ENCODE data around the gene ARHGEF6. TPM values are rescaled to one million over a fixed set of nuclear protein-coding genes. Genes with fewer than 3 reads are reported as not detected.

ARHGEF6 gene
- total RNA-seq, 1 experiment from 2014 or later, result 19.2 TPM

GRCh38 chrX:136674270-136674985, 106.3 kb downstream of the ARHGEF6 start:
- Histone ChIP-seq H3K27me3 (replicated peaks) (no peaks in the 10 kb centered on the region), H3K36me3 (no peaks in the 10 kb centered on the region), H3K4me3 (no peak overlapping the region), H3K9me3 (replicated peaks) (no peaks in the 10 kb centered on the region), H3K4me1 (replicated peaks) (no peaks in the 10 kb centered on the region), H3K27ac (no peak overlapping the region)
- DNase-seq (ENCODE audit: low read depth in 1 of 2, low spot score in 2 of 2), result no peak

DNA sequence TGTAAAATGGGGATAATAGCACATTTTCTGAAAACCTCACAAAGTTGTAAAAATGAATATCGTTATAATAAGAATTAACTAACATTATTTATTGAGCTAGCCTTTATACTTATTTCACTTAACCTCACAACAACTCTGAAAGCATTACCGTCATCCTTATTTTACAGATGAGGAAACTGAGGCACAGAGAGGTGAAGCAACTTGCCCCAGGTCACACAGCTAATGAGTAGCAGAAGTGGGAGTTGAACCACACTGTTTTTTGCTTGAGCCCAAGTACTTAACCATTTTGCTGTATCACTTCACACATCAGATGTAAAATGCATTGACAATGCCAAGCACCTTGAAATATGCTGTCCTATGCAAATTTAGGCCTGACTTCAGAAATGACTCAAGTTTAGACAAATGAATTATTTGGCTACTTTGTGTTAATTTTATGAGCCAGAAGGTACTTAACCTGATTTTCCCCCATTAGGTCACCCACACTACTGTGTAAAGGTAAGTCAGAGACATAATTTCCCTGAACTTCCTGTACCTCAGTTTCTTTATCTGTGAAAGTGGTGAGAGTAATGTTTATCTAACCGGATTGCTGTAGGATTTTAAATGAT, 109.6 kb downstream of the ARHGEF6 start:
- H3K27ac ChIP-seq, result no peak overlapping the region
- H3K4me3 ChIP-seq, result no peak overlapping the region
- DNase-seq (ENCODE audit: low read depth in 1 of 2, low spot score in 2 of 2), result no peak
- no peaks in the 10 kb centered on the region for H3K9me3 ChIP-seq (replicated peaks)
- H3K36me3 ChIP-seq, result no peaks in the 10 kb centered on the region
- H3K4me1 ChIP-seq (replicated peaks), result no peaks in the 10 kb centered on the region
- H3K27me3 ChIP-seq (replicated peaks), result no peaks in the 10 kb centered on the region

GRCh38 chrX:136667446-136668168, 113.1 kb downstream of the ARHGEF6 start:
- H3K36me3 ChIP-seq, result no peaks in the 10 kb centered on the region
- no peak for DNase-seq (ENCODE audit: low read depth in 1 of 2, low spot score in 2 of 2)
- H3K4me3 ChIP-seq, result no peak overlapping the region
- H3K4me1 ChIP-seq (replicated peaks), result no peaks in the 10 kb centered on the region
- H3K27me3 ChIP-seq (replicated peaks), result no peaks in the 10 kb centered on the region
- no peaks in the 10 kb centered on the region for H3K9me3 ChIP-seq (replicated peaks)
- H3K27ac ChIP-seq, result no peak overlapping the region

DNA sequence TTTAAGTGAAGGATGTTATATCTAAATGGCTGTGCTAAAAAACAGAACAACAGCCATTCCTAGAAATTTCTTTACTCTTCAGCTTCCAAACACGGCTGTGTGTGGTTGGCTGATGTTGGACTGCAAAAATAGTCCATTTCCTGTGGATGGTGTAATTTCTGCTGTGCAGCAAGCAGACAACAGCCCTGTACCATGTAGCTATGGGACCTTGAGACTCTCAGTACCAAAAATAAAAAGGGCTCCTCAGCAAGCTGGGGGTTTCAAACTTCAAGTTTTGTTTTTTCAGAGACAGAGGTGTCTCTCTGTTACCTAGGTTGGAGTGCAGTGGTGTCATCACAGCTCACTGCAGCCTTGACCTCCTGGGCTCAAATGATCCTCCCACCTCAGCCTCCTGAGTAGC, 114.6 kb downstream of the ARHGEF6 start:
- Histone ChIP-seq H3K27ac (no peak overlapping the region), H3K27me3 (replicated peaks) (no peaks in the 10 kb centered on the region), H3K36me3 (no peaks in the 10 kb centered on the region), H3K4me3 (no peak overlapping the region), H3K9me3 (replicated peaks) (no peaks in the 10 kb centered on the region), H3K4me1 (replicated peaks) (no peaks in the 10 kb centered on the region)
- no peak for DNase-seq (ENCODE audit: low read depth in 1 of 2, low spot score in 2 of 2)

DNA sequence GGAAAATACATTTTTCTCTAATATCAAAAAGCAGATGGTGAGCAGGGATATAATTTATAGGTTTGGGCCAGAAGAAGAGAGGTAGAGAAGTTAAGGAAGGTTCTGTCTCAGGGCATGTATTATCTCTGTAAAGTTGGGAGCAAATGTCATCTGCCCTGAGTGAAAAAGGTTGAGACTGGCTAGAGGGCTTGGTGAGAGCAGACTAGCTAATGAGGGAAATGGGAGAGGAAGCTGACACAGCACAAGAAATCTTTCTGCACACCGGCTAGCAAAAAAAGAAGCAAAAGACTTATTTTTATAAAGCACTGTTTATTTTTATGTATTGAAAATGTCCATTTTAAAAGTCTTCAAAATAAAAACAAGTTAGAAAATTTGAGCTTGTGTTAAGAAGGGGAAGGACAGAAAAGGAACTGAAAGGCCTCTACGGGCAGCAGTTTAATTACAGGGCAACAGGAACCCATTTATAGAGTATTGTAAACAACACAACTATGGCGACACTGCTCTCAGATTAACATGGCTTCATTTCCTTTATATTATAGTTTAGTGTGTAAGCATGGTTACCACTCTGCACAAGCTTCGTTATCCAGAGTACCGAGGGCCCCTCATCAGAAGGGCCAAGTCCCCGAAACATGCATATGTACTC, 115.4 kb downstream of the ARHGEF6 start:
- H3K4me3 ChIP-seq, result no peak overlapping the region

DNA sequence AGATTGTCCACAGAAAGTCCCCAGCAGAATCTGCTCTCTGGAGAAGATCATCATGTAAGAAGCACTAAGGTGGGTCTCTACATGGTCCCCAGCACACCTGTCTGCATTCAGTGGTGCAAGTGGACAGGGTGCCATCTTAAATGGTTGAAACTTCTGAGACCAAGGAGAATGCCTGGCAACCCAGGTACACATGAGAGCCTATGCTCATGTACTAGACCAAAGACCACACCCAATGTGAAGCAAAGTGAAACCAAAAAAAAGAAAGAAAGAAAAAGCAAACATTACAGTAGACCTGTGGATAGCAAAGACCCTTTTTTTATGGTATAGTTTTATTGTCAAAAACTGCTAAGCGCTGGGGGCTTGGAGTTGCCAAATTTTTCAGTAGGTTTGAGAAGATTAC, 117.8 kb downstream of the ARHGEF6 start:
- Histone ChIP-seq H3K9me3 (replicated peaks) (no peaks in the 10 kb centered on the region), H3K27ac (no peak overlapping the region), H3K4me3 (no peak overlapping the region), H3K27me3 (replicated peaks) (no peaks in the 10 kb centered on the region), H3K4me1 (replicated peaks) (no peaks in the 10 kb centered on the region), H3K36me3 (no peaks in the 10 kb centered on the region)
- DNase-seq (ENCODE audit: low read depth in 1 of 2, low spot score in 2 of 2), result no peak

More for the DNA sequence above, 115.4 kb downstream of the ARHGEF6 start:
- H3K9me3 ChIP-seq (replicated peaks), result no peaks in the 10 kb centered on the region
- no peak for DNase-seq (ENCODE audit: low read depth in 1 of 2, low spot score in 2 of 2)
- no peak overlapping the region for H3K27ac ChIP-seq
- H3K36me3 ChIP-seq, result no peaks in the 10 kb centered on the region
- H3K4me1 ChIP-seq (replicated peaks), result no peaks in the 10 kb centered on the region
- H3K27me3 ChIP-seq (replicated peaks), result no peaks in the 10 kb centered on the region

GRCh38 chrX:136662104-136662503, 118.6 kb downstream of the ARHGEF6 start:
- no peaks in the 10 kb centered on the region for H3K9me3 ChIP-seq (replicated peaks)
- no peak for DNase-seq (ENCODE audit: low read depth in 1 of 2, low spot score in 2 of 2)
- no peak overlapping the region for H3K4me3 ChIP-seq

GRCh38 chrX:136660896-136661295, 119.8 kb downstream of the ARHGEF6 start:
- Histone ChIP-seq H3K27me3 (replicated peaks) (no peaks in the 10 kb centered on the region), H3K27ac (no peak overlapping the region), H3K36me3 (no peaks in the 10 kb centered on the region), H3K4me3 (no peak overlapping the region), H3K9me3 (replicated peaks) (no peaks in the 10 kb centered on the region), H3K4me1 (replicated peaks) (no peaks in the 10 kb centered on the region)
- no peak for DNase-seq (ENCODE audit: low read depth in 1 of 2, low spot score in 2 of 2)

More at GRCh38 chrX:136662104-136662503, 118.6 kb downstream of the ARHGEF6 start:
- H3K36me3 ChIP-seq, result no peaks in the 10 kb centered on the region
- no peaks in the 10 kb centered on the region for H3K4me1 ChIP-seq (replicated peaks)
- H3K27ac ChIP-seq, result no peak overlapping the region
- H3K27me3 ChIP-seq (replicated peaks), result no peaks in the 10 kb centered on the region

- Histone ChIP-seq H3K4me3 (no peak overlapping the region), H3K27me3 (replicated peaks) (no peaks in the 10 kb centered on the region), H3K4me1 (replicated peaks) (no peaks in the 10 kb centered on the region), H3K36me3 (no peaks in the 10 kb centered on the region), H3K9me3 (replicated peaks) (no peaks in the 10 kb centered on the region), H3K27ac (no peak overlapping the region)
- DNase-seq (ENCODE audit: low read depth in 1 of 2, low spot score in 2 of 2), result no peak
Observed at GRCh38 chrX:136659174-136659573, 121.6 kb downstream of the ARHGEF6 start.

DNA sequence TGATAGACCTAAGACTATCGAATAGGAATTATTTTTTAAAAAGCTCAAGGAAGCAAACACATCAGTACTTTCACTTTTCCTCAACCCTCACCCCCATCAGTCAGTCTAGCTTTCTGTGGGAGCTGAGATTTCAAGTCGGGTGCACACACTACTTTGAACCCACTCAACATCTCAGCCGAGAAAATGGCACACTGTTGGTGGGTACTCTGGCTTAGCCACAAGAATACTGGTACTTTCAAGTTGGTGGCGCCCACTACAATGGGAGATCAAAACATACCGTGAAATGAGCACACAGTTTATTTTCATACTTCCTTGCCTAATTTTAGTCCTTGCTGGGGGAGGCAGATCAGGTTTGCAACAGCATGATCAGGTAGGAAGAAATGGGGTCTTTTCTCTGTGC, 122.6 kb downstream of the ARHGEF6 start:
- Histone ChIP-seq H3K9me3 (replicated peaks) (no peaks in the 10 kb centered on the region), H3K4me1 (replicated peaks) (no peaks in the 10 kb centered on the region), H3K4me3 (no peak overlapping the region), H3K27me3 (replicated peaks) (no peaks in the 10 kb centered on the region), H3K27ac (no peak overlapping the region), H3K36me3 (no peaks in the 10 kb centered on the region)
- DNase-seq (ENCODE audit: low read depth in 1 of 2, low spot score in 2 of 2), result no peak

DNA sequence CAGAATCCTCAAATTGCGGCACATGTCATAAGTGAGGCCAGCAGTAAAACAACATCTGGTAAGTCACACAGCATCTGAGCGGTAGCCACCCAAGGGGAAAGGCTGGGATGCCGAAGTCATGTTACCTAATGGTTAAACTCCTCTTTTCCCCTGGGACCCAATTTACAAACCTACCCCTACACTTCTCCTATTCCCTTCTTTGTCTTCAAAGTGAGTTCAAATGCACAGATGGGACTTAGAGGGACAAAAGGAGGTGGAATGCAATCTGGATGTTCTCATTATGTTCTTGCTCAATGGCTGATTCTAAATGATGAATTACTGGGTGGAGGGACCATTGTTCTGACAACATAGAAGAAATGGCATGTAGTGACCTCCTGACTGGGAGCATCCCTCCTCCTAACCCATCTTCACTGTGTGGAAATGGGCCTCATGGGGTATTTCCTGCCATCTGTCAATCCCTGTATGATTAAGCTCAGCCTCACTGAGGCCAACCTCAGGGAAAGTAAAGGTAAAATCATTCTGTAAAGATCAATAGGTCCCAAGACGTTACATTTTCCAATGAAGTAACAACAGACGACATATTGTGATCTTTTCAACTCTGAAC, 124.3 kb downstream of the ARHGEF6 start:
- no peak for DNase-seq (ENCODE audit: low read depth in 1 of 2, low spot score in 2 of 2)
- Histone ChIP-seq H3K27ac (no peak overlapping the region), H3K4me1 (replicated peaks) (no peaks in the 10 kb centered on the region), H3K4me3 (no peak overlapping the region), H3K27me3 (replicated peaks) (no peaks in the 10 kb centered on the region), H3K9me3 (replicated peaks) (no peaks in the 10 kb centered on the region), H3K36me3 (no peaks in the 10 kb centered on the region)

GRCh38 chrX:136652822-136653723, 127.7 kb downstream of the ARHGEF6 start:
- no peak for DNase-seq (ENCODE audit: low read depth in 1 of 2, low spot score in 2 of 2)
- Histone ChIP-seq H3K4me3 (no peak overlapping the region), H3K9me3 (replicated peaks) (no peaks in the 10 kb centered on the region), H3K27ac (no peak overlapping the region), H3K27me3 (replicated peaks) (no peaks in the 10 kb centered on the region), H3K4me1 (replicated peaks) (no peaks in the 10 kb centered on the region), H3K36me3 (no peaks in the 10 kb centered on the region)

- H3K9me3 ChIP-seq (replicated peaks), result no peaks in the 10 kb centered on the region
- DNase-seq (ENCODE audit: low read depth in 1 of 2, low spot score in 2 of 2), result no peak
- no peak overlapping the region for H3K4me3 ChIP-seq
- H3K27me3 ChIP-seq (replicated peaks), result no peaks in the 10 kb centered on the region
- H3K4me1 ChIP-seq (replicated peaks), result no peaks in the 10 kb centered on the region
- no peaks in the 10 kb centered on the region for H3K36me3 ChIP-seq
- no peak overlapping the region for H3K27ac ChIP-seq
Observed at GRCh38 chrX:136650811-136651210, 129.9 kb downstream of the ARHGEF6 start.

All from SJSA1 (cell line).